ENCODE data around the gene NLGN1. TPM values are rescaled to one million over a fixed set of nuclear protein-coding genes. Genes with fewer than 3 reads are reported as not detected.

The NLGN1 gene
- total RNA-seq, 1 experiment from 2014 or later = 5.2 TPM

GRCh38 chr3:173702561-173702960 lies 305.0 kb downstream of the NLGN1 start:
- H2BK20ac ChIP-seq (ENCODE audit: low read depth, low read length, poor library complexity, severe bottlenecking) = no peak overlapping the region
- peaks cover 9 to 12% (median 9%) of the 10 kb centered on the region in 3 experiments for H3K36me3 Mint-ChIP-seq (ENCODE audit: insufficient read depth in 1 of 3, low read depth in 3 of 3)
- no peak for TF ChIP-seq CTCF (conservative IDR thresholded peaks at IDR 0.05)
- H3K14ac ChIP-seq (ENCODE audit: insufficient read depth, low read length) = no peak overlapping the region
- H3K9me3 Mint-ChIP-seq = peaks cover 6 to 10% of the 10 kb centered on the region in 2 experiments; a peak in 3 of 5 replicates
- H3K4me2 ChIP-seq (ENCODE audit: insufficient read depth, insufficient read length, low read length) = no peak overlapping the region
- no peak overlapping the region for H3K18ac ChIP-seq (ENCODE audit: insufficient read length, low read depth, low read length)
- H3K23me2 ChIP-seq (ENCODE audit: insufficient read length, low read depth, low read length, poor library complexity, severe bottlenecking) = no peaks in the 10 kb centered on the region
- no peaks in the 10 kb centered on the region for H3K79me1 ChIP-seq (ENCODE audit: insufficient read depth, low read depth, low read length, poor library complexity, severe bottlenecking)
- H2BK120ac ChIP-seq (ENCODE audit: low read depth, low read length, poor library complexity, severe bottlenecking) = no peak overlapping the region
- H2AFZ ChIP-seq (ENCODE audit: low read length) = no peak overlapping the region
- no peaks in the 10 kb centered on the region for H3K9me3 ChIP-seq (ENCODE audit: control insufficient read depth, low read depth, low read length)
- no peak overlapping the region for H3T11ph ChIP-seq (ENCODE audit: low read length)
- H4K91ac ChIP-seq (ENCODE audit: insufficient read length, low read depth, low read length) = no peak overlapping the region
- no peak overlapping the region for H3K23ac ChIP-seq (ENCODE audit: insufficient read length, low read depth, low read length)
- no peaks in the 10 kb centered on the region for H3K4me1 ChIP-seq (ENCODE audit: insufficient read depth, low read length)
- H3K27me3 ChIP-seq (ENCODE audit: insufficient read depth, low read length) = no peaks in the 10 kb centered on the region
- no peak overlapping the region for H3K4ac ChIP-seq (ENCODE audit: low read depth, low read length)
- no peaks in the 10 kb centered on the region for H4K20me1 ChIP-seq (ENCODE audit: control insufficient read depth, insufficient read depth, insufficient read length)
- H2BK15ac ChIP-seq (ENCODE audit: low read depth, low read length) = no peak overlapping the region
- H4K5ac ChIP-seq (ENCODE audit: insufficient read length, low read depth, low read length) = no peak overlapping the region
- H3K9ac ChIP-seq (ENCODE audit: extremely low read depth, insufficient read length, low read length) = no peak overlapping the region
- peaks cover 9 to 22% of the 10 kb centered on the region in 2 experiments for H3K4me1 Mint-ChIP-seq
- no peak overlapping the region for H3K27ac ChIP-seq (ENCODE audit: insufficient read length, low read depth, low read length)
- H3K27ac Mint-ChIP-seq = no peak overlapping the region
- H3K56ac ChIP-seq (ENCODE audit: insufficient read length, low read depth, low read length) = no peak overlapping the region
- no peak overlapping the region for H2BK12ac ChIP-seq (ENCODE audit: insufficient read length, low read depth, low read length)
- no peak overlapping the region for H2AK5ac ChIP-seq (ENCODE audit: insufficient read length, low read length)
- no CpG with 5 or more reads among the region's 3 CpGs for WGBS (ENCODE audit: extremely low coverage, insufficient read length, low lambda C conversion rate)
- no peaks in the 10 kb centered on the region for H3K79me2 ChIP-seq (ENCODE audit: insufficient read depth, low read length)
- no peaks in the 10 kb centered on the region for H3K27me3 Mint-ChIP-seq (ENCODE audit: low read depth)
- no peak for DNase-seq
- H4K8ac ChIP-seq (replicated peaks; ENCODE audit: insufficient read length, low read depth, low read length) = no peak overlapping the region
- H2BK5ac ChIP-seq (ENCODE audit: insufficient read length, low read length) = no peak overlapping the region
- H3K4me3 Mint-ChIP-seq = no peak overlapping the region

Measured in H9 (cell line).